HepG2 (cell line): ENCODE results near the gene APBB3. TPM values are rescaled to one million over a fixed set of nuclear protein-coding genes. Genes with fewer than 3 reads are reported as not detected.

ENCODE experiments used
- HNRNPH1 ChIP-seq: fragments of 200-400 bp; formaldehyde crosslinking; optimal IDR thresholded peaks from 2 replicates; pipeline ENCODE3; 2017; ENCODE audit warnings: mild to moderate bottlenecking, low read depth, low read length
- KAT8 ChIP-seq: IDR thresholded peaks from 2 replicates; pipeline ENCODE4 v1.6.1; 2016; ENCODE audit warnings: missing genetic modification reagents, missing compliant biosample characterization
- MYC ChIP-seq: sonication (generic); formaldehyde crosslinking; IDR thresholded peaks from 2 replicates; pipeline ENCODE4 v1.9.0; 2021; ENCODE audit warnings: missing genetic modification reagents, borderline replicate concordance
- NPAS2 ChIP-seq: sonication (generic); formaldehyde crosslinking; IDR thresholded peaks from 2 replicates; pipeline ENCODE4 v1.8.0; 2022; ENCODE audit warnings: mild to moderate bottlenecking, missing genetic modification reagents, borderline replicate concordance
- NR2C2 ChIP-seq: sonication (generic); formaldehyde crosslinking; IDR thresholded peaks from 2 replicates; pipeline ENCODE4 v1.4.0; 2020; ENCODE audit warnings: missing genetic modification reagents, mild to moderate bottlenecking, moderate library complexity, borderline replicate concordance
- PCBP2 ChIP-seq: fragments of 200-400 bp; formaldehyde crosslinking; optimal IDR thresholded peaks from 2 replicates; pipeline ENCODE3; 2018; ENCODE audit warnings: low read length, low read depth; ENCODE audit not compliant: poor library complexity, severe bottlenecking
- TRAFD1 ChIP-seq: sonication (generic); formaldehyde crosslinking; IDR thresholded peaks from 2 replicates; pipeline ENCODE4 v1.5.1; 2020; ENCODE audit warnings: missing genetic modification reagents, mild to moderate bottlenecking, borderline replicate concordance
- ZEB1 ChIP-seq: IDR thresholded peaks from 2 replicates; pipeline ENCODE4 v1.6.1; 2012; ENCODE audit warnings: mild to moderate bottlenecking, low read depth, inconsistent platforms; ENCODE audit not compliant: insufficient replicate concordance
- ZNF274 ChIP-seq: sonication (generic); formaldehyde crosslinking; IDR thresholded peaks from 2 replicates; pipeline ENCODE4 v1.5.1; 2020; ENCODE audit warnings: mild to moderate bottlenecking, missing genetic modification reagents
- ZNF563 ChIP-seq: sonication (generic); formaldehyde crosslinking; IDR thresholded peaks from 2 replicates; pipeline ENCODE4 v1.8.0; 2022; ENCODE audit warnings: mild to moderate bottlenecking, moderate library complexity, missing genetic modification reagents
- ZNF570 ChIP-seq: sonication (generic); formaldehyde crosslinking; IDR thresholded peaks from 2 replicates; pipeline ENCODE4 v1.4.0; 2020; ENCODE audit warnings: mild to moderate bottlenecking, missing genetic modification reagents, borderline replicate concordance
- ZNF615 ChIP-seq: sonication (generic); formaldehyde crosslinking; IDR thresholded peaks from 2 replicates; pipeline ENCODE4 v1.5.0; 2020; ENCODE audit warnings: mild to moderate bottlenecking, missing genetic modification reagents, borderline replicate concordance
- ZNF841 ChIP-seq: sonication (generic); formaldehyde crosslinking; IDR thresholded peaks from 2 replicates; pipeline ENCODE4 v1.8.1; 2023; ENCODE audit warnings: missing genetic modification reagents, borderline replicate concordance
- ZSCAN9 ChIP-seq: IDR thresholded peaks from 2 replicates; pipeline ENCODE4 v1.6.1; 2016; ENCODE audit warnings: borderline replicate concordance
- polyA plus RNA-seq, 8 experiments: library from polyadenylated mRNA; depleted of rRNA in 3 of 8; stranded (reverse) in 7 of 8; unstranded in 1 of 8; fragments of >200 nt; fragmentation: Illumina TruSeq in 4 of 8; extraction: Trizol in 4 of 8; gene quantifications; 2 replicates each; pipeline versions ENCODE4 v1.2.1 to v1.2.3, GENCODE V29; 2011 to 2016; ENCODE audit warnings: low read depth in 4 of 8, missing spikeins in 1 of 8, mixed read lengths in 1 of 8; ENCODE audit not compliant: insufficient read depth in 1 of 8
- total RNA-seq, 5 experiments: library from RNA; depleted of rRNA; stranded (reverse); fragments of >200 nt; fragmentation: Illumina TruSeq; extraction: Trizol; gene quantifications; 2 replicates each; pipeline ENCODE4 v1.2.3, GENCODE V29; 2016; ENCODE audit warnings: low read depth in 1 of 5
- TF ChIP-seq, protein P1 (sequence below): sonication (generic); formaldehyde crosslinking; conservative IDR thresholded peaks from 2 replicates; pipeline ENCODE4 v1.8.0; 2022; ENCODE audit warnings: low read depth, missing genetic modification reagents
- TF ChIP-seq, protein P2 (sequence below): sonication (generic); formaldehyde crosslinking; IDR thresholded peaks from 2 replicates; pipeline ENCODE4 v1.5.1; 2020; ENCODE audit warnings: mild to moderate bottlenecking, moderate library complexity, missing genetic modification reagents
- TF ChIP-seq, protein P3 (sequence below): sonication (generic); formaldehyde crosslinking; IDR thresholded peaks from 2 replicates; pipeline ENCODE4 v1.5.0; 2020; ENCODE audit warnings: missing genetic modification reagents
- TF ChIP-seq, protein P4 (sequence below): sonication (generic); formaldehyde crosslinking; IDR thresholded peaks from 2 replicates; pipeline ENCODE4 v1.4.0; 2020; ENCODE audit warnings: missing genetic modification reagents, low read depth, mild to moderate bottlenecking, borderline replicate concordance
- TF ChIP-seq, protein P5 (sequence below): IDR thresholded peaks from 2 replicates; pipeline ENCODE4 v1.6.1; 2016; ENCODE audit warnings: missing compliant biosample characterization, missing genetic modification reagents, borderline replicate concordance
- TF ChIP-seq, protein P6 (sequence below): sonication (generic); formaldehyde crosslinking; IDR thresholded peaks from 2 replicates; pipeline ENCODE4 v1.8.0; 2022; ENCODE audit warnings: missing genetic modification reagents, low read depth, mild to moderate bottlenecking, borderline replicate concordance

APBB3 gene
- total and polyA plus RNA-seq, 2 of the 13 experiments (the other 11 are each of a cell fraction or from before 2014, with no cell fraction given): 0.38 to 0.78 TPM

DNA sequence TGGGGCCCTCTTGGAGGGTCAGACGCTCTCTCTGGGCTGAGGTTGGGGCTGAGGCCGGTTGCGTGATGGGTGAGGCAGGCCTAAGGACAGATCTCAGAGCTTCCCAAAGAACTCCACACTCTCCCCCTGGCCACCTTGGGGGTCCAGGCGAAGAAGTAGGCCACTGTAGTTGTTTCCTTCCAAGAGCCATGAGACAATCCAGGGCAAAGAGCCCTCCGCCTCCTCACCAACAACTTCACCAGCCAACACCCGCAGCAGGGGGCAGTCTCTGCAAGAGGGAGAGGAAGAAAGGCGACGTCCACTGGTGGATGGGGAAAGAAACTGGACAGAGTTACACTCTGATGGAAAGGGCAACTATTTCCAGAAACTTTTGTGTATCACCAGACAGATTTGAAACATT, 10.9 kb upstream of the APBB3 start (continued):
- TF ChIP-seq, protein P1, sequence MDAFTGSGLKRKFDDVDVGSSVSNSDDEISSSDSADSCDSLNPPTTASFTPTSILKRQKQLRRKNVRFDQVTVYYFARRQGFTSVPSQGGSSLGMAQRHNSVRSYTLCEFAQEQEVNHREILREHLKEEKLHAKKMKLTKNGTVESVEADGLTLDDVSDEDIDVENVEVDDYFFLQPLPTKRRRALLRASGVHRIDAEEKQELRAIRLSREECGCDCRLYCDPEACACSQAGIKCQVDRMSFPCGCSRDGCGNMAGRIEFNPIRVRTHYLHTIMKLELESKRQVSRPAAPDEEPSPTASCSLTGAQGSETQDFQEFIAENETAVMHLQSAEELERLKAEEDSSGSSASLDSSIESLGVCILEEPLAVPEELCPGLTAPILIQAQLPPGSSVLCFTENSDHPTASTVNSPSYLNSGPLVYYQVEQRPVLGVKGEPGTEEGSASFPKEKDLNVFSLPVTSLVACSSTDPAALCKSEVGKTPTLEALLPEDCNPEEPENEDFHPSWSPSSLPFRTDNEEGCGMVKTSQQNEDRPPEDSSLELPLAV (CRISPR knock-in tag): no peak
- no peak for TF ChIP-seq MYC (CRISPR knock-in tag)
- TF ChIP-seq, protein P2, sequence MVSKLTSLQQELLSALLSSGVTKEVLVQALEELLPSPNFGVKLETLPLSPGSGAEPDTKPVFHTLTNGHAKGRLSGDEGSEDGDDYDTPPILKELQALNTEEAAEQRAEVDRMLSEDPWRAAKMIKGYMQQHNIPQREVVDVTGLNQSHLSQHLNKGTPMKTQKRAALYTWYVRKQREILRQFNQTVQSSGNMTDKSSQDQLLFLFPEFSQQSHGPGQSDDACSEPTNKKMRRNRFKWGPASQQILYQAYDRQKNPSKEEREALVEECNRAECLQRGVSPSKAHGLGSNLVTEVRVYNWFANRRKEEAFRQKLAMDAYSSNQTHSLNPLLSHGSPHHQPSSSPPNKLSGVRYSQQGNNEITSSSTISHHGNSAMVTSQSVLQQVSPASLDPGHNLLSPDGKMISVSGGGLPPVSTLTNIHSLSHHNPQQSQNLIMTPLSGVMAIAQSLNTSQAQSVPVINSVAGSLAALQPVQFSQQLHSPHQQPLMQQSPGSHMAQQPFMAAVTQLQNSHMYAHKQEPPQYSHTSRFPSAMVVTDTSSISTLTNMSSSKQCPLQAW (CRISPR knock-in tag): peak; percentile 38; the same call in 1 of the 2 replicates
- TF ChIP-seq, protein P3, sequence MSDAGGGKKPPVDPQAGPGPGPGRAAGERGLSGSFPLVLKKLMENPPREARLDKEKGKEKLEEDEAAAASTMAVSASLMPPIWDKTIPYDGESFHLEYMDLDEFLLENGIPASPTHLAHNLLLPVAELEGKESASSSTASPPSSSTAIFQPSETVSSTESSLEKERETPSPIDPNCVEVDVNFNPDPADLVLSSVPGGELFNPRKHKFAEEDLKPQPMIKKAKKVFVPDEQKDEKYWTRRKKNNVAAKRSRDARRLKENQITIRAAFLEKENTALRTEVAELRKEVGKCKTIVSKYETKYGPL (CRISPR knock-in tag): no peak
- no peak for TF ChIP-seq ZNF841 (CRISPR knock-in tag)
- no peak for TF ChIP-seq HNRNPH1
- TF ChIP-seq, protein P4, sequence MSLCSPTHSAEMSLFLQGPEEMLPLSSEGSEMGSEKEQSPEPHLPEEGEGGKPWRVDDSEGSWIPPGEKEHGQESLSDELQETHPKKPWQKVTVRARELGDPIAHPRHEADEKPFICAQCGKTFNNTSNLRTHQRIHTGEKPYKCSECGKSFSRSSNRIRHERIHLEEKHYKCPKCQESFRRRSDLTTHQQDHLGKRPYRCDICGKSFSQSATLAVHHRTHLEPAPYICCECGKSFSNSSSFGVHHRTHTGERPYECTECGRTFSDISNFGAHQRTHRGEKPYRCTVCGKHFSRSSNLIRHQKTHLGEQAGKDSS (CRISPR knock-in tag): no peak
- 0 out of 2 replicates have a peak, but pooled peaks have one; percentile 19 for TF ChIP-seq ZSCAN9 (CRISPR knock-in tag)
- TF ChIP-seq ZNF570: no peak
- TF ChIP-seq NR2C2 (CRISPR knock-in tag): no peak
- no peak for TF ChIP-seq ZNF615 (CRISPR knock-in tag)
- no peak for TF ChIP-seq ZEB1
- TF ChIP-seq ZNF563 (CRISPR knock-in tag): no peak
- TF ChIP-seq ZNF274 (CRISPR knock-in tag): no peak
- no peak for TF ChIP-seq TRAFD1
- no peak for TF ChIP-seq NPAS2 (CRISPR knock-in tag)
- TF ChIP-seq PCBP2: no peak
- TF ChIP-seq KAT8 (CRISPR knock-in tag): peak; percentile 56; the same call in 1 of the 2 replicates
- TF ChIP-seq, protein P5, sequence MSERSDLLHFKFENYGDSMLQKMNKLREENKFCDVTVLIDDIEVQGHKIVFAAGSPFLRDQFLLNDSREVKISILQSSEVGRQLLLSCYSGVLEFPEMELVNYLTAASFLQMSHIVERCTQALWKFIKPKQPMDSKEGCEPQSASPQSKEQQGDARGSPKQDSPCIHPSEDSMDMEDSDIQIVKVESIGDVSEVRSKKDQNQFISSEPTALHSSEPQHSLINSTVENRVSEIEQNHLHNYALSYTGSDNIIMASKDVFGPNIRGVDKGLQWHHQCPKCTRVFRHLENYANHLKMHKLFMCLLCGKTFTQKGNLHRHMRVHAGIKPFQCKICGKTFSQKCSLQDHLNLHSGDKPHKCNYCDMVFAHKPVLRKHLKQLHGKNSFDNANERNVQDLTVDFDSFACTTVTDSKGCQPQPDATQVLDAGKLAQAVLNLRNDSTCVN (CRISPR knock-in tag): no peak
- TF ChIP-seq, protein P6, sequence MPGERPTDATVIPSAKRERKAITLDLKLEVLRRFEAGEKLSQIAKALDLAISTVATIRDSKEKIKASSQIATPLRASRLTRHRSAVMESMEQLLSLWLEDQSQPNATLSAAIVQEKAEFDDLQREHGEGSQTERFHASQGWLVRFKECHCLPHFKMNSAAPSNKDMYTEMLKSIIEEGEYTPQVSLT: no peak
